ENCODE measurements around the gene C1orf216. TPM values are rescaled to one million over a fixed set of nuclear protein-coding genes. Genes with fewer than 3 reads are reported as not detected.

Gene C1orf216
- total and polyA plus RNA-seq, 2 of the 4 experiments (the other 2 are of a cell fraction) = 13.4 to 16.7 TPM

- ChIA-PET POLR2A (ENCODE audit: unreplicated experiment) (no interaction called here), CTCF (interaction anchor here (0.7 kb wide), 1 partner anchor 256 kb away, joined by 3 read pairs; no protein-coding TSS in a partner anchor)
- Histone ChIP-seq H3K27me3 (ENCODE audit: control insufficient read depth, insufficient read depth, low read length) (peaks cover 47% of the 10 kb centered on the region), H3K36me3 (ENCODE audit: control insufficient read depth, insufficient read depth, low read length) (no peaks in the 10 kb centered on the region), H4K5ac (ENCODE audit: low read depth, low read length) (no peak overlapping the region), H2AK9ac (replicated peaks; ENCODE audit: low read depth, low read length, poor library complexity) (no peak overlapping the region), H3K56ac (ENCODE audit: extremely low read depth, insufficient read depth, low read length) (no peak overlapping the region), H2BK15ac (ENCODE audit: low read depth, low read length) (no peak overlapping the region), H3K23ac (ENCODE audit: low read depth, low read length) (no peak overlapping the region), H4K91ac (ENCODE audit: insufficient read depth, low read depth, low read length) (no peak overlapping the region), H3K4me1 (ENCODE audit: control insufficient read depth, insufficient read depth, low read length) (no peaks in the 10 kb centered on the region), H3K79me1 (ENCODE audit: low read depth in 1 of 2, low read length in 2 of 2) (no peaks in the 10 kb centered on the region), H2BK20ac (ENCODE audit: low read depth, low read length) (no peak overlapping the region), H3K14ac (replicated peaks; ENCODE audit: low read depth, low read length) (no peak overlapping the region), H2AFZ (replicated peaks; ENCODE audit: low read length, poor library complexity) (no peak overlapping the region), H3K9ac (ENCODE audit: low read depth, low read length) (no peak overlapping the region), H3K9me3 (ENCODE audit: control insufficient read depth, insufficient read depth, low read length) (no peaks in the 10 kb centered on the region), H2BK120ac (ENCODE audit: low read depth, low read length) (no peak overlapping the region), H3K4me3 (ENCODE audit: insufficient read depth, low read depth, low read length) (no peak overlapping the region), H4K8ac (ENCODE audit: low read depth in 2 of 2, low read length in 2 of 2) (no peak overlapping the region), H2AK5ac (ENCODE audit: low read depth, low read length) (no peak overlapping the region), H2BK5ac (ENCODE audit: low read depth, low read length, poor library complexity, severe bottlenecking) (no peak overlapping the region), H3K27ac (ENCODE audit: insufficient read depth, low read length) (no peak overlapping the region), H3K18ac (ENCODE audit: low read depth, low read length) (no peak overlapping the region), H4K20me1 (ENCODE audit: insufficient read depth, low read length) (no peaks in the 10 kb centered on the region), H3K4me2 (ENCODE audit: low read depth, low read length) (no peak overlapping the region), H3K4ac (ENCODE audit: low read depth, low read length) (no peak overlapping the region), H3K9me1 (ENCODE audit: insufficient read depth, low read length) (no peaks in the 10 kb centered on the region)
- dilution Hi-C loops (cut with HindIII; ENCODE audit: low sequenced_read_pairs, unreplicated experiment) (no loop called here), intact Hi-C loops (cut with micrococcal nuclease) (no loop called here), in situ Hi-C loops (cut with MboI; ENCODE audit: low sequenced_read_pairs) (no loop called here)
- no peak for ATAC-seq (ENCODE audit: low read depth)
- no CpG with 5 or more reads among the region's 3 CpGs for WGBS, 2 experiments (ENCODE audit: extremely low coverage in 2 of 2, insufficient read length in 1 of 2)
- TF ChIP-seq USF2 (IDR thresholded peaks at IDR 0.05; ENCODE audit: low read depth, low read length) (no peak), ELK1 (IDR thresholded peaks at IDR 0.05; ENCODE audit: borderline replicate concordance, low read depth, low read length) (no peak), RFX5 (IDR thresholded peaks at IDR 0.05; ENCODE audit: low read depth, low read length) (no peak), POLR2A (IDR thresholded peaks at IDR 0.05; ENCODE audit: low read depth, low read length) (no peak), CTCF (conservative IDR thresholded peaks at IDR 0.05; ENCODE audit: low read depth, low read length) (no peak)
- DNase-seq = no peak
- BruUV-seq (replicated peaks) = no TSS peak
Observed at GRCh38 chr1:35680271-35680670, 38.4 kb downstream of the C1orf216 start.
